HepG2 (cell line): ENCODE data around the gene GOT1. TPM values are rescaled to one million over a fixed set of nuclear protein-coding genes. Genes with fewer than 3 reads are reported as not detected.

ENCODE experiments used
- AGO2 ChIP-seq: fragments of 200-400 bp; formaldehyde crosslinking; optimal IDR thresholded peaks from 2 replicates; pipeline ENCODE3; 2017; ENCODE audit warnings: mild to moderate bottlenecking, low read depth, low read length, moderate library complexity
- CHD4 ChIP-seq: fragments of 200-600 bp; sonication (generic); IDR thresholded peaks from 2 replicates; pipeline ENCODE4 v1.7.0; 2017; ENCODE audit warnings: mild to moderate bottlenecking, low read length, borderline replicate concordance
- HIVEP1 ChIP-seq: sonication (generic); formaldehyde crosslinking; IDR thresholded peaks from 2 replicates; pipeline ENCODE4 v1.4.0; 2020; ENCODE audit warnings: mild to moderate bottlenecking, missing genetic modification reagents
- MAFF ChIP-seq: IDR thresholded peaks from 2 replicates; pipeline ENCODE4 v1.6.1; 2011; ENCODE audit warnings: low read depth, low read length, improper control_type of control experiment
- MIER3 ChIP-seq: IDR thresholded peaks from 2 replicates; pipeline ENCODE4 v1.6.1; 2016; ENCODE audit warnings: missing compliant biosample characterization, borderline replicate concordance
- MTA3 ChIP-seq: sonication (generic); formaldehyde crosslinking; IDR thresholded peaks from 2 replicates; pipeline ENCODE4 v1.4.0; 2020; ENCODE audit warnings: missing genetic modification reagents
- MYNN ChIP-seq: sonication (generic); formaldehyde crosslinking; IDR thresholded peaks from 2 replicates; pipeline ENCODE4 v1.4.0; 2020; ENCODE audit warnings: mild to moderate bottlenecking, low read depth, missing genetic modification reagents
- NFAT5 ChIP-seq: sonication (generic); formaldehyde crosslinking; IDR thresholded peaks from 2 replicates; pipeline ENCODE4 v1.4.0; 2020; ENCODE audit warnings: missing genetic modification reagents
- NFYC ChIP-seq: IDR thresholded peaks from 2 replicates; pipeline ENCODE4 v1.6.1; 2016; ENCODE audit warnings: missing genetic modification reagents, missing compliant biosample characterization
- POLR2A ChIP-seq, 2 experiments: IDR thresholded peaks; 2 replicates each; pipeline ENCODE4 v1.6.1; 2011; ENCODE audit warnings: low read depth in 2 of 2, low read length in 2 of 2, mild to moderate bottlenecking in 1 of 2, moderate library complexity in 1 of 2; ENCODE audit not compliant: insufficient read depth in 1 of 2
- RFX3 ChIP-seq: IDR thresholded peaks from 2 replicates; pipeline ENCODE4 v1.6.1; 2016; ENCODE audit warnings: missing biosample characterization, missing genetic modification reagents
- RNF219 ChIP-seq: sonication (generic); formaldehyde crosslinking; IDR thresholded peaks from 2 replicates; pipeline ENCODE4 v1.5.0; 2020; ENCODE audit warnings: mild to moderate bottlenecking, missing genetic modification reagents
- SMAD9 ChIP-seq: sonication (generic); formaldehyde crosslinking; IDR thresholded peaks from 2 replicates; pipeline ENCODE4 v1.5.1; 2020; ENCODE audit warnings: mild to moderate bottlenecking, missing genetic modification reagents
- SMC3 ChIP-seq: IDR thresholded peaks from 2 replicates; pipeline ENCODE4 v1.6.1; 2011; ENCODE audit warnings: low read length, improper control_type of control experiment
- TBX3 ChIP-seq: fragments of 450-650 bp; IDR thresholded peaks from 2 replicates; pipeline ENCODE4 v1.6.1; 2017; ENCODE audit warnings: antibody characterized with exemption, mild to moderate bottlenecking, inconsistent platforms, borderline replicate concordance
- ZBED4 ChIP-seq: sonication (generic); formaldehyde crosslinking; IDR thresholded peaks from 2 replicates; pipeline ENCODE4 v1.4.0; 2020; ENCODE audit warnings: missing genetic modification reagents, borderline replicate concordance
- ZNF264 ChIP-seq: sonication (generic); formaldehyde crosslinking; IDR thresholded peaks from 2 replicates; pipeline ENCODE4 v1.4.0; 2020; ENCODE audit warnings: missing genetic modification reagents
- ZNF619 ChIP-seq: sonication (generic); formaldehyde crosslinking; IDR thresholded peaks from 2 replicates; pipeline ENCODE4 v1.4.0; 2020; ENCODE audit warnings: mild to moderate bottlenecking, missing genetic modification reagents
- ZNF788 ChIP-seq: sonication (generic); formaldehyde crosslinking; IDR thresholded peaks from 2 replicates; pipeline ENCODE4 v1.5.0; 2020; ENCODE audit warnings: mild to moderate bottlenecking, missing genetic modification reagents, borderline replicate concordance
- ZNF790 ChIP-seq: sonication (generic); formaldehyde crosslinking; IDR thresholded peaks from 2 replicates; pipeline ENCODE4 v1.8.0; 2022; ENCODE audit warnings: missing genetic modification reagents, mild to moderate bottlenecking, borderline replicate concordance
- polyA plus RNA-seq, 8 experiments: library from polyadenylated mRNA; depleted of rRNA in 3 of 8; stranded (reverse) in 7 of 8; unstranded in 1 of 8; fragments of >200 nt; fragmentation: Illumina TruSeq in 4 of 8; extraction: Trizol in 4 of 8; gene quantifications; 2 replicates each; pipeline versions ENCODE4 v1.2.1 to v1.2.3, GENCODE V29; 2011 to 2016; ENCODE audit warnings: low read depth in 4 of 8, missing spikeins in 1 of 8, mixed read lengths in 1 of 8; ENCODE audit not compliant: insufficient read depth in 1 of 8
- total RNA-seq, 5 experiments: library from RNA; depleted of rRNA; stranded (reverse); fragments of >200 nt; fragmentation: Illumina TruSeq; extraction: Trizol; gene quantifications; 2 replicates each; pipeline ENCODE4 v1.2.3, GENCODE V29; 2016; ENCODE audit warnings: low read depth in 1 of 5

Gene GOT1
- total and polyA plus RNA-seq, 2 of the 13 experiments (the other 11 are each of a cell fraction or from before 2014, with no cell fraction given), result 81.2 to 102 TPM

GRCh38 chr10:99395750-99396445, 34.5 kb downstream of the GOT1 start (continued):
- TF ChIP-seq AGO2 (no peak), SMAD9 (CRISPR knock-in tag) (no peak), SMC3 (no peak), POLR2A (IDR thresholded peaks at IDR 0.05; ENCODE audit: insufficient read depth in 1 of 2, low read depth in 2 of 2, low read length in 2 of 2) (no peak), ZNF264 (CRISPR knock-in tag) (0 out of 2 replicates have a peak, but pooled peaks have one; percentile 50), ZNF788 (CRISPR knock-in tag) (no peak), MTA3 (CRISPR knock-in tag) (no peak), HIVEP1 (CRISPR knock-in tag) (0 out of 2 replicates have a peak, but pooled peaks have one; percentile 41), CHD4 (0 out of 2 replicates have a peak, but pooled peaks have one; percentile 62), NFAT5 (CRISPR knock-in tag) (no peak), ZNF619 (no peak), MYNN (CRISPR knock-in tag) (no peak), RNF219 (CRISPR knock-in tag) (0 out of 2 replicates have a peak, but pooled peaks have one; percentile 71), MIER3 (CRISPR knock-in tag) (peak; percentile 22; the same call in 1 of the 2 replicates), ZBED4 (CRISPR knock-in tag) (no peak), TBX3 (peak; percentile 81; the same call in 1 of the 2 replicates), MAFF (no peak), ZNF790 (CRISPR knock-in tag) (no peak), NFYC (CRISPR knock-in tag) (peak; percentile 29; the same call in 1 of the 2 replicates), RFX3 (CRISPR knock-in tag) (no peak)
